Cardiac fibroblast (primary cell): ENCODE results near the gene GRB14.

Source experiments
- DNase-seq, 2 donors: peaks; one replicate each; pipeline versions ENCODE4 v3.0.0 to v3.0.0-alpha.2; 2010; ENCODE audit warnings: low read depth in 2 of 2
- H3K4me3 ChIP-seq, 2 donors: replicated peaks in 1 of 2; 1 replicate in 1 of 2; 2 replicates in 1 of 2; pipeline ENCODE4 v1.5.1; 2011; ENCODE audit warnings: low read depth in 2 of 2, low read length in 2 of 2, mild to moderate bottlenecking in 2 of 2, moderate library complexity in 1 of 2
- TF ChIP-seq, protein P1 (sequence below): IDR thresholded peaks from one replicate; pipeline ENCODE4 v1.5.1; 2011; ENCODE audit warnings: low read depth, mild to moderate bottlenecking, low read length, inconsistent platforms

The GRB14 gene

DNA sequence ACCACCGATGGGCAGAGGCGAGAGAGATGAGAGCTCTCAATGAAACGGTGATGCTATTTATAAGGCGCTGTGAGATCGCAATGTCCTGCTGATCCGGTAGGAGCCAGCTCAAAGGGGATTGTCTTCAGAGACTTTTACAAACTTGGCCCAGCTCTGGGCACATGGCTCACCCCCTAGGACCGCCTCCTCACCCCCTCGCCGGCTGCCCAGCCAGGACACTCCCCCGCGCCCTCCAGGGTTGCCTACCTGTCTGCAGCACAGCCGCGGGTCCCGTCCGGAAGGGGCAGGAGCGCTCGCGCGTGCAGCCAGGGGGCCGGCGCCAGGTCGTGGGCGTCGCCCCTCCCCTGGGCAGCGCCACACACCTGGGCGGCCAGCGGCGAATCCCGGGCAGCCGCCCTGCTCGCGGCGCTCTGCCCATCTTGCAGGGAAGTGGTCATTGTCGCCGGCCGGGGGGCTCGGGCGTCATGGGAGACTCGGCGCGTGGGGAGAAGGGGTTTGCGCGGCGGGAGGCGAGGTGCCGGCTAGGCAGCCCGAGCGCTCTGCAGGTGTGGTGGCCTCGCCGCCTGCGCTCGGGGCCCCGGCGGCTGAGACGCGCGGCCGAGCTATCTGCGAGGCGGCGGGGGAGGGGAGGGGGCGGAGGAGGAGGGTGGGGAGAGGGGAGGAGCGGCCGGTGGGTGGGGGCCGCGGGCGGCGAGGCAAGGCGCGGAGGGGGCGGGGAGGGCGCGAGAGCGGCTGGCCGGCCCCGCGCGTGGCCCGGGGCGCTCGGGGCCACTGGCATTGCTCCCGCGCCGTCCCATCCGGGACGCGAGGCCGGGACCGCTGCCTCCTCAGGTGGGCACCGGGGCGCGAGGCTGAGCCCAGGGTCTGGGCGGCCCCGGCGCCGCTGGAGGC lies at the start of gene GRB14:
TSS of gene GRB14 (minus strand) at position 610 of the 891 bp plus-strand sequence. CDS start at position 437, 173 bp downstream.
- peak; percentile 19 to 44 for DNase-seq
- H3K4me3 ChIP-seq = peak within 1 kb of the TSS; percentile 52 to 66
- TF ChIP-seq, protein P1, sequence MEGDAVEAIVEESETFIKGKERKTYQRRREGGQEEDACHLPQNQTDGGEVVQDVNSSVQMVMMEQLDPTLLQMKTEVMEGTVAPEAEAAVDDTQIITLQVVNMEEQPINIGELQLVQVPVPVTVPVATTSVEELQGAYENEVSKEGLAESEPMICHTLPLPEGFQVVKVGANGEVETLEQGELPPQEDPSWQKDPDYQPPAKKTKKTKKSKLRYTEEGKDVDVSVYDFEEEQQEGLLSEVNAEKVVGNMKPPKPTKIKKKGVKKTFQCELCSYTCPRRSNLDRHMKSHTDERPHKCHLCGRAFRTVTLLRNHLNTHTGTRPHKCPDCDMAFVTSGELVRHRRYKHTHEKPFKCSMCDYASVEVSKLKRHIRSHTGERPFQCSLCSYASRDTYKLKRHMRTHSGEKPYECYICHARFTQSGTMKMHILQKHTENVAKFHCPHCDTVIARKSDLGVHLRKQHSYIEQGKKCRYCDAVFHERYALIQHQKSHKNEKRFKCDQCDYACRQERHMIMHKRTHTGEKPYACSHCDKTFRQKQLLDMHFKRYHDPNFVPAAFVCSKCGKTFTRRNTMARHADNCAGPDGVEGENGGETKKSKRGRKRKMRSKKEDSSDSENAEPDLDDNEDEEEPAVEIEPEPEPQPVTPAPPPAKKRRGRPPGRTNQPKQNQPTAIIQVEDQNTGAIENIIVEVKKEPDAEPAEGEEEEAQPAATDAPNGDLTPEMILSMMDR = no peak

DNA sequence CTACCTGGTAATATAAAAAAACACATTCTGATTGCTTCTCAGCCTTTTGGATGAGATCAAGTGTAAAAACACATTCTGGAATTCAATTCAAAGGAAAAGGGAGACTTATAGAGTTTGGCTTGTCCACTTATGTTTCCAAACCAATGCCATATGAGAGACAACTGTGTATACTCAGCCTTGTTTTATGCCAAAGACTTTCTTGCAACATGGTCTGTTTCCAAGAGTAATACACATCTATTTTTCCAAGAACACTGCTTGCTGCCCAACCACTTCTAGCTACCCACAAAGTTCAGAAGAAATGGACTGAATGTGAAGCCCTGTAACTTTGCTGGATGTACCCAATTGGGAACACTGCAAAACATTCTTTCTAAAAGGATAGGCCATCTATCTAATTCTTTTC lies 48.0 kb upstream of the GRB14 start:
- H3K4me3 ChIP-seq = no peak overlapping the region
- TF ChIP-seq, protein P1 = no peak
- DNase-seq = no peak

- DNase-seq = no peak
- H3K4me3 ChIP-seq = no peak overlapping the region
- TF ChIP-seq, protein P1 = no peak
These were observed 46.3 kb upstream of the GRB14 start for GRCh38 chr2:164667566-164667965.

GRCh38 chr2:164664070-164664469 lies 42.8 kb upstream of the GRB14 start:
- TF ChIP-seq, protein P1 = no peak
- DNase-seq = no peak

GRCh38 chr2:164662868-164663631 lies 41.8 kb upstream of the GRB14 start:
- TF ChIP-seq, protein P1 = no peak
- DNase-seq = no peak

More at GRCh38 chr2:164664070-164664469, 42.8 kb upstream of the GRB14 start:
- H3K4me3 ChIP-seq = no peak overlapping the region

GRCh38 chr2:164662066-164662465 lies 40.8 kb upstream of the GRB14 start:
- DNase-seq = peak; percentile 14 to 15

More at GRCh38 chr2:164662868-164663631, 41.8 kb upstream of the GRB14 start:
- H3K4me3 ChIP-seq = no peak overlapping the region

More at GRCh38 chr2:164662066-164662465, 40.8 kb upstream of the GRB14 start:
- H3K4me3 ChIP-seq = no peak overlapping the region
- TF ChIP-seq, protein P1 = no peak
